ENCODE results near the gene TUBG1.
"Not testable (repeated sequence)": the region's sequence is repeated elsewhere in the genome, so short reads cannot be mapped to it uniquely, and the experiment has no call there.

The TUBG1 gene

GRCh38 chr17:42579794-42580551 is 29.5 kb upstream of the TUBG1 start:
- DNase-seq (ENCODE audit: low read depth) = no peak

DNA sequence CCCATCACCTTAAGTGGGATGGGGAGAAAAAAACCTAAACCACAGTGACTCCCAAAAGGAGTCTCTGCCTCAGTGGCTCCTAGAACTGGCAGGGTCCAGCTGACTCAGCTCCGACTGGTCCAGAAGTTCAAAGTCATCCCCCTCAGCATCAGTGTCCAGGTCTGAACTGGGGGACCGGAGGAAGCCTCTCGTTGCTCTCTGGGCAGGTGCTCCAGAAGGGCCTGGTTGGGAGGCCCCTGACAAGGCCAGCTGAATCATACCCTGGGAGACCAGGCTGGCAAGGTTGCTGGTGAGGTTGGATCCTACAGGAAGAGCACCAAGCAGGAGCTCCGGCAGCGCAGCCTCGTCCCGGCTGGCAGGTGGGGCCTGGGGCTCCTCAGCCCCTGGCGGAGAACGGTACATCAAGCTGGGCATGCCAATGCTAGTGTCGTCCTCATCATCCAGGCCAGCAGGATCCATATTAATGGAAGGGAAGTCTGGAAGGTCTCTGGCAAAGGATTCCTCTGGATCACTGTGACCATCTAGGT is 27.7 kb upstream of the TUBG1 start:
- DNase-seq (ENCODE audit: low read depth) = no peak

GRCh38 chr17:42584880-42585279 is 24.6 kb upstream of the TUBG1 start:
- no peak for DNase-seq (ENCODE audit: low read depth)

DNA sequence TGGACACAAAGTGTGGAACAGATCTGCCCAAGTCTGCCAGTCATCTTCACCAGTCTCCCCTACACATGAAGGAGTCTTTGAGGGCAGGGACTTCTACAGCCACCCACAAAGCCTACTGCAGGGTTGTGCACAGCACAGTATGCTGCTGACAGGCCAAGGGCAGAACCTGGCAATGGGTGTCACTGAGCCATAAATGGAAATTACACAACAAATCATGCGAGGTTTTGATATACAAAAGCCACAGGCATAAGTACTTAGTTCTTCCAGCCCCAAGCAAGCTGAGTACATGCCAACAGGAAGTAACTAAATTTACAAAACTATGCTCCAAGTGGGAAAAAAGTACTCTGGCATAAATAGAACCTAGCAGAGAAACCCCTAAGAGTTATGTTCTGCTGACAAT is 24.1 kb upstream of the TUBG1 start:
- no peak for DNase-seq (ENCODE audit: low read depth)

DNA sequence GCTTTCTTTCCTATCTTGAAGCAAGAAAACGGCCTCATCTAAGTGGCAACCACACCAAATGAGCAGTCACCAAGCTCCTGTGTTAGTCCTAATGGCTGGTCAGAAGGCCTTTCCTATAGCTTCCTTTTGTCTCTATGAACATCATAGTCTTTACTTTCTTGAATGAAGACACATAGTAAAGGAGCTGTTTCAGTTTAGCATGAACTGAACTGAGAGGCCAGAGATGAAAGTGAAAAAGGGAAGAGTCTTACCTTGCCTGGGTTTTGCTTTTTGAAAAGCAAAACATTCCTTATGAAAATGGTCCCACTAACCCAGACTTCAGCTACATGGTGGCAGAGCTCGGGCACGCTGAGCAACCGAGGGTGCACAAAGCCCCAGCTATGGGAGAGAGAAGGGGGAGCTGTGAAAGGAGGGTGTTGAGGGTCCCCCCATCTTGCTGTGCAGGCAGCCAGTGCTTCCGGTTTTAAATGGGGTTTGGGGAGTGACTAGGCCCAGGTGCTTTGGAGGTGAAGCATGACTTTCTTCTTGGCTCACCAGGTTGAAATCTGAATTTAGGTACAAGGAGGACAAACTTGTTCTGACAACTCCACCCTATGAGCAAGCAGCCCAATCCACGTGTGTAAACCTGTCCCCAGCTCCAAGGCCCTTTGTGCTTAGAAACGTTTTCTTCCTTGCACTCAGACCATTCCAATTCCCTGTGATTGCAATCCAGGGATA is 22.8 kb upstream of the TUBG1 start:
- no peak for DNase-seq (ENCODE audit: low read depth)

DNA sequence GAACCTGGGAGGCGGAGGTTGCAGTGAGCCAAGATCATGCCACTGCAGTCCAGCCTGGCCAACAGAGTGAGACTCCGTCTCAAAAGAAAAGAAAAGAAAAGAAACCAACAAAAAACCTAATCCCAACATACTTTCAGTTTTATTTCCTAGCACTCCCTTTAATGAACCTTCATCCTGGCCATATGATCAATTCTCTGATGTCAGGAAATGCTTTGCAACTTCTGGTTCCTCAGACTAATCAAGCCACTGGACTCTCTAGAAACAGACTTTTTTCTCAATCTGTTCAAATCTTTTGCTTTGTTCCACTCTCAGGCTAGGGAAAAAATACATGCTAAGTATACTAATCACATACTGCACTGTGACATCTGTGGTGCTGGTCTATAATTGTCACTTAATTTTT is 18.6 kb upstream of the TUBG1 start:
- no peak for DNase-seq (ENCODE audit: low read depth)

GRCh38 chr17:42591411-42591810 is 18.1 kb upstream of the TUBG1 start:
- no peak for DNase-seq (ENCODE audit: low read depth)

DNA sequence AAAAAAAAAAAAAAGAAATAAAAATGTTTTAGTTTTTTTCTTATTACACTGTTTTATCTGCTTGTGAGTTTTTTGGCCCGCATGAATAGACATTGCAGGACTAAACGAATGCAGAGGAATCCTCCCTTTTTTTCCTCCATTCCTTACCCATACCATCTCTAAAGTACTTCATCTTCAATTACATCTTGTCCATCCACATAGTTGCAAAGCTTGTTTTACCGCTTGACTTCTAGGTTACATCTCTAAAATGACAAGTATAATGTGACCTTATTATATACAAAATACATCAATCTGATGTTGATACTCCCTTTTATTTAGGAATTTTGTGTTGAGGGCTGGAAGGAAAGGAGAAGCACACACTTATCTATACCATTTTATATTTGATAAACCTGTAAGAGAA is 13.1 kb upstream of the TUBG1 start:
- DNase-seq (ENCODE audit: low read depth) = no peak

DNA sequence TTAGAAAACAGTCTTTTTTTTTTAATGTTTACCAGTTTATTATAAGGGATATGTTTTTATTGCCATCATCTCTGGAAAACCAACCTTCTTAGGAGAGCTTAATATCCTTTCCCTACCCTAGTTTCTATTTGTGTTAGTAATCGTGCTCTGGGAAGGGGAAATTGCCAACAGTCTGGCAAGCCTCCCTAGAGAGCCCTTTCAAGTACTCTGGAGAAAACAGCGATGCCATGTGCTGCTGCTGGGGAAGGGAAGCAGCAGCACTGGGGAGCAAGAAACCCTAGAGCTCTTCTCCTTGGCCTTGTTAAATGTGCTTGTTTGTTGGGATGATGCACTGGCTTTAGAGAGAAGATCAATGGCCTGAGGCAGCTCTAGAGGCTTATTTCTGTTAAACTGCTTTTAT is 10.6 kb upstream of the TUBG1 start:
- DNase-seq (ENCODE audit: low read depth) = no peak

GRCh38 chr17:42603318-42603717 is 6.2 kb upstream of the TUBG1 start:
- no peak for DNase-seq (ENCODE audit: low read depth)

DNA sequence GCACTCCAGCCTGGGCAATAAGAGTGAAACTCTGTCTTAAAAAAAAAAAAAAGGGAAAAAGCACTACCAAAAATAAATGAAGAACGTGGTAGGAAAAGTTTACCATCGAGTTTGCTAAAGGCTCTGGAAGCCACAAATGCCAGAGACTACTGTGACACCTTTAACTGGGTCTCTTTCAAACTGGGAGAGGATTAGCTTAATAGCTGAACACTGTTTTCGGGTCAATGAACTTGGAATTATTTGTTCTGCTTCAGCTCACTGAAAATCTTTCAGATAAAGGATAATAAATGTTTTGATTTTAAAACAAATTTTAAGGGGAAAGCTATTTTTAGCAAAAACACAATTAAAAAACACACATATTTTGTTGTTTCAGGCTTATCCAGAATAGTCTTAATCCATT is 1.7 kb upstream of the TUBG1 start:
- DNase-seq (ENCODE audit: low read depth) = no peak

GRCh38 chr17:42608305-42609181 is 940 bp upstream of the TUBG1 start:
- DNase-seq (ENCODE audit: low read depth) = no peak

GRCh38 chr17:42609814-42610801 is 625 bp downstream of the TUBG1 start:
- DNase-seq (ENCODE audit: low read depth) = not testable (repeated sequence)

DNA sequence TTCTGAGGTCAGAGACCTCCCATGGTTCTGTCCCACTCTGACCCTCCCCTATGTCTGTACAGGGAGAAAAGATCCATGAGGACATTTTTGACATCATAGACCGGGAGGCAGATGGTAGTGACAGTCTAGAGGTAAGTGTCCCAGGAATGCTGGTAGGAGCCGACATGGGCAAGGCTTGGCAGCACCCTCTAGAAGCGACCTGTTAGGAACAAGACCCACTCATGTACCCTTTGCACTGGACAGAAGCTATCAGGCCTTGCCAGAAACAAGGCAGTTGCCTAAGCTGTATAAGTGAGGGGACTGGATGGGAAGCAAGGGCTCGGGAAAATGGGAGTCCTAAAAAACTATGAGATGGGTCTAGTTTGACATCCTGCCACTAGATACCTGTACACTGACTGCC is 2.5 kb downstream of the TUBG1 start:
- DNase-seq (ENCODE audit: low read depth) = no peak

DNA sequence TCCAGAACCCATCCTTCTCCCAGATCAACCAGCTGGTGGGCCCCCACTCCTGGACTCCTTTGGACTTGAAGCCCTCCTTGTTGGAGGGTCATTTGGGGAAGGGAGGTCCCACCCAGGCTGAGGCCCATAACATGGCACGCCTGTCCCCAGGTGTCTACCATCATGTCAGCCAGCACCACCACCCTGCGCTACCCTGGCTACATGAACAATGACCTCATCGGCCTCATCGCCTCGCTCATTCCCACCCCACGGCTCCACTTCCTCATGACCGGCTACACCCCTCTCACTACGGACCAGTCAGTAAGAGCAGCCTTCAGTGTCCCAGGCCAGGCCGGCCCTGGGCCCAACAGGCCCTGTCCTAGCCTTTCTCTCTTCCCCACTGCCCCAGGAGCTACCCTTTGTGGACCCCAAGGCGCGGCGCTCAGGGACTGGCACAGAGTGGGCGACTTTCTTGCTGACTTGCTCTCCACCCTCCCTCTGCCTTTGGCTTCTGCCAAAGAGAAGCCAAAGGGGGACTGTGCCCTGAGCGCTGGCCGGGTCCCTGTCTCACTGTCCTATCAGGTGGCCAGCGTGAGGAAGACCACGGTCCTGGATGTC is 4.3 kb downstream of the TUBG1 start:
- DNase-seq (ENCODE audit: low read depth) = no peak

DNA sequence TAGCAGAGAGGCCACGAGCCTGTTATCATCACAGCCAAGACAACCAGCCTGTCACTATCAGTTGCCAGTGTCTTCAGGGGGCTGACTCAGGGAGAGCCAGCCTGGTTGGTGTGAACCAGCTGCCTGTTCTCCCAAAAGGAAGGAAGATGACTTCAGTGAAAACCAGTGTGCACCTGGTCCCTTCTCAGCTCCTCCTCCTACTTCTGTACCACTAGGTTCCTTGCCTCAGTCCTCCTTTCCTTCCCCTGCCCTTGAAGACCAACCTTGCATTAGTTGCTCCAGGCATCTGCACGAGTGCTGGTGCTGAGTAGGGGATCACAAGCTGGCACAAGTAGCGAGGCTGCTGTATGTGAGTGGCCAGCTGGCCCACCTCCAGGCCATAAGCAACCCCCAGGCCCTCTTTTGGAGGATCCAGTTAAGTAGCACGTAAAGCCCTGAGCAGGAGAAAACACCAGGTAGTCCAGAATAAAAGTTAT is 8.5 kb downstream of the TUBG1 start:
- no peak for DNase-seq (ENCODE audit: low read depth)

- DNase-seq (ENCODE audit: low read depth) = no peak
Observed at GRCh38 chr17:42618442-42619150, 9.1 kb downstream of the TUBG1 start.

DNA sequence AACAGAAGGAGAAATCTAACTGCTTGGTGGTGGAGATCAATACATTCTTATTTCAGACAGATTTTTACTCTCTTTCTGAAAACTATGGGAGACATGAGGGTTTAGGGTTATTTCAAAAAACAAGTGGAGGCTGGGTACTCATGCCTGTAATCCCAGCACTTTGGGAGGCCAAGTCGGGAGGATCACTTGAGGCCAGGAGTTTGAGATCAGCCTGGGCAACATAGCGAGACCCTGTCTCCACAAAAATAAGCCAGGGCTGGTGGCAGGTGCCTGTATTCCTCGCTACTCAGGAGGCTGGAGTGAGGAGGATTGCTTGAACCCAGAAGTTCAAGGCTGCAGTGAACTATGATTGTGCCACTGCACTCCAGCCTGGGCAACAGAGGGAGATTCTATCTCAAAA is 12.5 kb downstream of the TUBG1 start:
- not testable (repeated sequence) for DNase-seq (ENCODE audit: low read depth)

GRCh38 chr17:42623271-42623670 is 13.8 kb downstream of the TUBG1 start:
- no peak for DNase-seq (ENCODE audit: low read depth)

Measured in GM04504 (cell line).